Psoas muscle (tissue), 8 donors: Measurements from ENCODE around the gene MAGI1. TPM values are rescaled to one million over a fixed set of nuclear protein-coding genes. Genes with fewer than 3 reads are reported as not detected.

ENCODE experiments used
- ATAC-seq, 4 donors: fragments of 200-7000 bp; cut with Tn5 transposase; one replicate each; pipeline ENCODE4 v1.9.1; 2020; ENCODE audit warnings: moderate library complexity in 3 of 4, mild to moderate bottlenecking in 2 of 4
- DNase-seq, 2 donors: peaks; one replicate each; pipeline ENCODE4 v3.0.0-alpha.2; 2020
- H3K27ac ChIP-seq: fragments of 200-600 bp; one replicate; pipeline ENCODE4 v1.8.0; 2022
- H3K27me3 ChIP-seq, 3 donors: fragments of 200-600 bp in 1 of 3; one replicate each; pipeline versions ENCODE4 v1.6.1 to v1.8.0; 2013 to 2022; ENCODE audit warnings: low read length in 2 of 3, mild to moderate bottlenecking in 2 of 3, moderate library complexity in 1 of 3; ENCODE audit not compliant: insufficient read depth in 3 of 3
- H3K36me3 ChIP-seq, 2 donors: fragments of 200-600 bp in 1 of 2; one replicate each; pipeline versions ENCODE4 v1.6.1 to v1.8.0; 2013 to 2022; ENCODE audit warnings: low read depth in 1 of 2, mild to moderate bottlenecking in 1 of 2, moderate library complexity in 1 of 2; ENCODE audit not compliant: insufficient read depth in 1 of 2
- H3K4me1 ChIP-seq: fragments of 200-600 bp; one replicate; pipeline ENCODE4 v1.8.0; 2022
- H3K4me3 ChIP-seq: fragments of 200-600 bp; one replicate; pipeline ENCODE4 v1.8.0; 2022; ENCODE audit warnings: mild to moderate bottlenecking
- H3K9me3 ChIP-seq: fragments of 200-600 bp; one replicate; pipeline ENCODE4 v1.8.0; 2022
- CTCF ChIP-seq: fragments of 200-600 bp; IDR thresholded peaks from one replicate; pipeline ENCODE4 v1.8.0; 2022; ENCODE audit warnings: antibody characterized with exemption
- WGBS, 3 donors: extraction: QIAGEN DNeasy Blood & Tissue Kit; methylation state at CpG; one replicate each; pipeline versions ENCODE4 v1.1.6 to v1.1.7; 2013; 5-methylcytosine and 5-hydroxymethylcytosine counted together
- intact Hi-C, 2 donors: fragments of 100-400 bp; cut with DNase I; formaldehyde crosslinking; loops; one replicate each; pipeline versions ENCODE4 v1.11.0 to v1.14.2; 2022
- polyA plus RNA-seq, 3 donors: library from polyadenylated mRNA; stranded (reverse); fragments of 200-250 nt; gene quantifications; one replicate each; pipeline ENCODE4 v1.2.3, GENCODE V29; 2013
- total RNA-seq, 4 donors: library from RNA; stranded (reverse); fragmentation: NEBNext Ultra II Directional in 2 of 4; extraction: Animal tissue kit (Norgen Biotek cat#: 25700) in 2 of 4; gene quantifications; one replicate each; pipeline versions ENCODE4 v1.2.1 to v1.2.4, GENCODE V29; 2021 to 2023
- donor health status: healthy with polysubstance abuse.
- donor health status: DM: no; HTN: no; CAD: no; lungs with moderate emphysema.
- donor health status: Bipolar disorder and iron deficiency.
- donor health status: healthy.
- donor health status: DM: yes; HTN: yes; CAD: no.
- donor health status: DM: no; HTN: no; CAD: no.
- donor health status: DM: no; HTN: no; CAD: no.
- donor health status: DM: yes; HTN: yes; CAD: no.

The MAGI1 gene
- total and polyA plus RNA-seq, 7 donors, result 4.5 to 8.1 (median 6.3) TPM

- intact Hi-C loops, result no loop called here
- no peaks in the 10 kb centered on the region for H3K27me3 ChIP-seq
- no peaks in the 10 kb centered on the region for H3K9me3 ChIP-seq
- no peaks in the 10 kb centered on the region for H3K4me1 ChIP-seq
- H3K27ac ChIP-seq, result no peak overlapping the region
- ATAC-seq (no peak), DNase-seq (no peak)
- WGBS, 3 donors, result 67 to 86% (median 67%) methylated on average over 3 of the region's 3 CpGs
- no peak for TF ChIP-seq CTCF
- no peak overlapping the region for H3K4me3 ChIP-seq
- no peaks in the 10 kb centered on the region for H3K36me3 ChIP-seq
These were observed 433.7 kb downstream of the MAGI1 start for GRCh38 chr3:65604863-65605526.

GRCh38 chr3:65603631-65604030, 435.1 kb downstream of the MAGI1 start:
- DNase-seq (no peak), ATAC-seq (no peak)
- Histone ChIP-seq H3K4me1 (no peaks in the 10 kb centered on the region), H3K27ac (no peak overlapping the region), H3K27me3 (no peaks in the 10 kb centered on the region), H3K4me3 (no peak overlapping the region), H3K9me3 (no peaks in the 10 kb centered on the region), H3K36me3 (no peaks in the 10 kb centered on the region)
- WGBS, 3 donors, result 92 to 96% (median 96%) methylated on average over 4 of the region's 4 CpGs
- intact Hi-C loops, result no loop called here
- TF ChIP-seq CTCF, result no peak

- Histone ChIP-seq H3K4me3 (no peak overlapping the region), H3K27me3 (no peaks in the 10 kb centered on the region), H3K36me3 (no peaks in the 10 kb centered on the region), H3K27ac (no peak overlapping the region), H3K4me1 (peaks cover 3% of the 10 kb centered on the region), H3K9me3 (no peaks in the 10 kb centered on the region)
- no peak for ATAC-seq
- DNase-seq, result no peak
- TF ChIP-seq CTCF, result no peak
- intact Hi-C loops, result no loop called here
- WGBS, 3 donors, result 51 to 84% (median 67%) methylated on average over 2 of the region's 2 CpGs
These were observed 437.8 kb downstream of the MAGI1 start for GRCh38 chr3:65600888-65601287.

GRCh38 chr3:65597952-65598413, 440.7 kb downstream of the MAGI1 start:
- H3K27ac ChIP-seq, result no peak overlapping the region
- H3K36me3 ChIP-seq, result no peaks in the 10 kb centered on the region
- 35 to 42% (median 41%) methylated on average over 20 of the region's 20 CpGs for WGBS, 3 donors
- intact Hi-C loops, result no loop called here
- H3K4me1 ChIP-seq, result peaks cover 3% of the 10 kb centered on the region
- peak overlapping the region; percentile 57 for H3K4me3 ChIP-seq
- H3K9me3 ChIP-seq, result no peaks in the 10 kb centered on the region
- ATAC-seq (peak in 1 of 4 donors; percentile 27), DNase-seq (no peak)
- H3K27me3 ChIP-seq, result no peaks in the 10 kb centered on the region
- no peak for TF ChIP-seq CTCF
